Stomach (tissue), 4 donors: ENCODE data around the gene GORASP1.

ENCODE experiments used
- EP300 ChIP-seq: sonication (generic); formaldehyde crosslinking; IDR thresholded peaks from one replicate; pipeline ENCODE4 v1.6.1; 2017; ENCODE audit warnings: antibody characterized with exemption
- TF ChIP-seq, protein P1 (sequence below), 7 experiments: fragments of 450-650 bp in 4 of 7; fragments of 200-600 bp in 3 of 7; sonication (generic) in 3 of 7; IDR thresholded peaks; one replicate each; pipeline ENCODE4 v1.5.1; 2016 to 2019; ENCODE audit warnings: antibody characterized with exemption in 7 of 7, control low read depth in 2 of 7, mild to moderate bottlenecking in 1 of 7

DNA sequence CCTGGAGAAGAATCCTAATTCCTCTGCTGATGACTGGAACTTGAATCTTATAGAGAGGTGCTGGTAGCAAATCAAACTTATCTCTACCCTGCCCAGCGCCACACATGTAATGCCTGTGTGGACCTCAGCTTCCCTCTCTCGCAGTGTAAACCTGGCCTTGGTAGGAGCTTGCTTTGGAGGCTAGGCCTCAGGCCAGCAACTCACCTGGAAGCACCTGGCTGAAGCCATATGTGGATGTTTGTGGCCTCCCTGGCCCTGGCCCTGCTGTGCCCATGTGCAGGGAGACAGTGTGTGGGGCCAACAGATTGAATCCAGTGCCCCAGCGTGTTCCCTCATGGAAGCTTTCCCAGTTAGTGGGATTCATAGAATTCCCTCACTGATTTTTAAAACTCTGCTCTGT, 8.4 kb upstream of the GORASP1 start:
- no peak for TF ChIP-seq EP300
- TF ChIP-seq, protein P1, sequence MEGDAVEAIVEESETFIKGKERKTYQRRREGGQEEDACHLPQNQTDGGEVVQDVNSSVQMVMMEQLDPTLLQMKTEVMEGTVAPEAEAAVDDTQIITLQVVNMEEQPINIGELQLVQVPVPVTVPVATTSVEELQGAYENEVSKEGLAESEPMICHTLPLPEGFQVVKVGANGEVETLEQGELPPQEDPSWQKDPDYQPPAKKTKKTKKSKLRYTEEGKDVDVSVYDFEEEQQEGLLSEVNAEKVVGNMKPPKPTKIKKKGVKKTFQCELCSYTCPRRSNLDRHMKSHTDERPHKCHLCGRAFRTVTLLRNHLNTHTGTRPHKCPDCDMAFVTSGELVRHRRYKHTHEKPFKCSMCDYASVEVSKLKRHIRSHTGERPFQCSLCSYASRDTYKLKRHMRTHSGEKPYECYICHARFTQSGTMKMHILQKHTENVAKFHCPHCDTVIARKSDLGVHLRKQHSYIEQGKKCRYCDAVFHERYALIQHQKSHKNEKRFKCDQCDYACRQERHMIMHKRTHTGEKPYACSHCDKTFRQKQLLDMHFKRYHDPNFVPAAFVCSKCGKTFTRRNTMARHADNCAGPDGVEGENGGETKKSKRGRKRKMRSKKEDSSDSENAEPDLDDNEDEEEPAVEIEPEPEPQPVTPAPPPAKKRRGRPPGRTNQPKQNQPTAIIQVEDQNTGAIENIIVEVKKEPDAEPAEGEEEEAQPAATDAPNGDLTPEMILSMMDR (IDR thresholded peaks at IDR 0.05), result no peak
